GM21786 (cell line): ENCODE data around the gene NDOR1.

Source experiments
- ATAC-seq: cut with Tn5 transposase; IDR thresholded peaks from one replicate; pipeline ENCODE4 v1.9.1; 2021; ENCODE audit not compliant: unreplicated experiment

NDOR1 gene

DNA sequence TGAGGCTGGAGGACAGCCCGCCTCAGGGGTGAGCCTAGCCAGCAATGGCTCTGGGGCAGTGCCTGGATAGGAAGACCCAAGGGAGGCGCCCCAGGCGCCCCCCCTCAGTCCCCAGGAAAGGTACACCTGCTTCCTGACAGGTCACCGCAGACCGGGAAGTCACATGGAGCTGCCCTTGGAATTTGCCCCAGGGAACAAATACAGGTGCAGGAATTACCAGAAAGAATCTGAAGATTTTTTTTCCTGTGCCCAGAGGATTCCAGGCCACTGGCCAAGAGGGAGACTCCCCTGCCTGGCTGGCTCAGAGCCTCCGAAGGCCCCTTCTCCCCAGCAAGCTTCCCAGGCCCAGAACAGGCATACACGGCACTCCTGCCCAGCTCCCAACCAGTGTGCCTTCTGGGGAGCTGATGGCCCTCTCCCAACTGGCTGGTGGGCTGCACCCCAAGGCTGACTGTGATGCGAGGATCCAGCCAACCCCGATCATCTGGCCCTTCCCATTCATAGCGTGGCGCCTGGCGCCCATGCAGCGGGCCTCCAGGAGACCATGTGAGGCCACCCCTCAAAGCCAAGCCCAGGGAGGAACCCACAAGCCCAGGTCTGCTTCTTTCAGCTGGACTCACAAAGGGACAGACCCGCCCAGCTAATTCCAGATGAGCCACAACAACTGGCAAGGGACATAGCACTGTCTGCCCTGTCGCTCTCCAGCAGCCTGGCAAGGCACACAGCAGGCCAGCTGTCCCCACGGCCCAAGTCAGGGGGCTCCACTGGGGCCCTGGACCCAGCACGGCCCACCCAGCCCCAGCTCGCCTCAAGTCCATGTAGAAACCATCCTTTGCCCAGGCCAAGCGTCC is 7.2 kb upstream of the NDOR1 start:
- no peak for ATAC-seq

DNA sequence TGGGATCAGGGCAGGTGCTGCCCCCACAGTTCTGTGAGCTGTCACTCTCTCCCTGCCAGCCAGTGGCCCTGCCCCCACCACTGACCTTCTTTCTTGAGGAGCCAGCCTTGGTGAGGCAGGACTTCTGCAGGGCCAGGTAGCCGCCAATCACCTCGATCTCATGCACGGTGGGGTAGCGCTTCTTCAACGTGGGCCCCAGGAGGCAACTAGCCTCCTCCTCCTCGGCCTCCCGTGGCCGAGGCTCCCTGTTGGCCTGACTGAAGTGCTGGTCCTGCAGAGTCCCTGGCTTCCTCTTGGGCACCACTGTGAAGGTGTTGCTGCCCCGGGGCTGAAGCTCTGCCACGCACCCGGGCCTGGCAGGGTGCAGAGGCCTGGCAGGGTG is 6.6 kb upstream of the NDOR1 start:
- ATAC-seq = no peak

GRCh38 chr9:137199411-137200121 is 5.9 kb upstream of the NDOR1 start:
- ATAC-seq = no peak

GRCh38 chr9:137200311-137201204 is 4.9 kb upstream of the NDOR1 start, which contains the start of gene TPRN:
Gene TPRN, minus strand, starts transcription at chr9:137200741. Its CDS starts 30 bp downstream, at chr9:137200711.
- ATAC-seq = peak; percentile 91

GRCh38 chr9:137201205-137201868 is 4.2 kb upstream of the NDOR1 start:
- ATAC-seq = no peak

- ATAC-seq = no peak
Observed at GRCh38 chr9:137202966-137203365, 2.5 kb upstream of the NDOR1 start.

DNA sequence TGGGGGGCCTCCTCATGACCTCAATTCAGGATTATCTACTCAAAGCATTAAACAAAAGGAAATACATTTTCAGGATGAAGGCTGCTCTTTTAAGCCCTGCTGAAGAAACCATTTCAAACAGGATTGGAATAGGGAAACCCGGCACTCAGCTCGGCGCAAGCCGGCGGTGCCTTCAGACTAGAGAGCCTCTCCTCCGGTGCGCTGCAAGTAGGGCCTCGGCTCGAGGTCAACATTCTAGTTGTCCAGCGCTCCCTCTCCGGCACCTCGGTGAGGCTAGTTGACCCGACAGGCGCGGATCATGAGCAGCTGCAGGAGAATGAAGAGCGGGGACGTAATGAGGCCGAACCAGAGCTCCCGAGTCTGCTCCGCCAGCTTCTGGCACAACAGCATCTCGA is 772 bp upstream of the NDOR1 start:
- no peak for ATAC-seq

DNA sequence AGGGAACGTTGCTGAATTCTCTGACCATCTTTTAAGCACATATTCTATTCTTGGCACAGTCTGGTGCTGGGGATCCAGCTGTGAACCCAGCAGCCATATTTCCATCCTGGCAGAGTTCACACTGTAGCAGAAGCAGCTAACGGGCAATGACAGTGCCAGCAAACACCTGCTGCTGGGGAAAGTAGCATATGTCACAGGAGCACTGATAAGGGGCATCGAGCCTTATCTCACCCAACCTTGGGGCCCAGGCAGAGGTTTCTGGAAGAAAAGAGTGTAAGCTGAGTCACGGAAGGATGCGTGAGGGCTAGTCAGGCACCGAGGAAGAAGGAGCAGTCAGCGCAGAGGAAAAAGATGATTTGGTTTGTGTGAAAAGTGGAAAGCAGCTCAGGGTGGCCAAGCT is 1.1 kb downstream of the NDOR1 start:
- no peak for ATAC-seq

- no peak for ATAC-seq
Observed at GRCh38 chr9:137211532-137211931, 6.0 kb downstream of the NDOR1 start.

GRCh38 chr9:137212520-137212919 is 7.0 kb downstream of the NDOR1 start:
- no peak for ATAC-seq

- no peak for ATAC-seq
Observed at GRCh38 chr9:137213160-137214060, 7.9 kb downstream of the NDOR1 start.

- ATAC-seq = no peak
Observed at GRCh38 chr9:137214620-137215019, 9.1 kb downstream of the NDOR1 start.

GRCh38 chr9:137215196-137215986 is 9.9 kb downstream of the NDOR1 start:
- ATAC-seq = no peak

DNA sequence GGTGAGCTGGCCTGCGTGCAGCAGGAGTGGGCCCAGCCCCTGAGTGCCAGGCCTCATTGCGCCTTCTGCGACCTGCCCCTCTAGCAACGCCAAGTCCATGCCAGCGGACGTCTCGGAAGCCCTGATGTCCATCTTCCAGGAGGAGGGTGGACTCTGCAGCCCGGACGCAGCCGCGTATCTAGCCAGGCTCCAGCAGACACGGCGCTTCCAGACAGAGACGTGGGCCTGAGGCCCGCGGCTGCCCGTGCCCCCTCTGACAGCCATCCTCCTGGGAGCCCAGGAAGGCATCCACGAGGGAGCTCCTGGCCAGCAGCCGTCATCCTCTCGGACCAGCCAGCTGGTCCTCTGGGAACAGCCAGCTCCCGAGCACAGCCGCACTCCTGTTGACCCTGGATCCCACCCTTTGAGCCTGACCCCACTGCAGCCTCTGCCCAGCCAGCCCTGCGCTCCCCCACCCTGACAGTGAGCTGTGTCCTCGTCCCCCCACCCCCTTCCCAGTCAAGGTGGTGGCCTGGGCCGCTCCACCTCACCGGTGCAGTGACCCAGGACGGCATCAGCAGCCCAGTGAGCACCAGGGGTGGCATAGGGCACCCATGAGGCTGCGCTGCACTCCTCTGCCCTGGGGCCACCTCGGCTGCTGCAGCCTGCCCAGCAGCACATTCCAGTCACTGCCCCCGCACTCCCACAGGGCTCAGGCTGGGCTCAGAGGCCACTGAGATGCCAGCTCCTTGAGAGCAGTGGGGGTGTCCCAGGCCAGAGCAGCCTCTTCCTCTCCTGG is 10.9 kb downstream of the NDOR1 start:
- ATAC-seq = no peak

- no peak for ATAC-seq
Observed at GRCh38 chr9:137217276-137218211, 12.0 kb downstream of the NDOR1 start.

DNA sequence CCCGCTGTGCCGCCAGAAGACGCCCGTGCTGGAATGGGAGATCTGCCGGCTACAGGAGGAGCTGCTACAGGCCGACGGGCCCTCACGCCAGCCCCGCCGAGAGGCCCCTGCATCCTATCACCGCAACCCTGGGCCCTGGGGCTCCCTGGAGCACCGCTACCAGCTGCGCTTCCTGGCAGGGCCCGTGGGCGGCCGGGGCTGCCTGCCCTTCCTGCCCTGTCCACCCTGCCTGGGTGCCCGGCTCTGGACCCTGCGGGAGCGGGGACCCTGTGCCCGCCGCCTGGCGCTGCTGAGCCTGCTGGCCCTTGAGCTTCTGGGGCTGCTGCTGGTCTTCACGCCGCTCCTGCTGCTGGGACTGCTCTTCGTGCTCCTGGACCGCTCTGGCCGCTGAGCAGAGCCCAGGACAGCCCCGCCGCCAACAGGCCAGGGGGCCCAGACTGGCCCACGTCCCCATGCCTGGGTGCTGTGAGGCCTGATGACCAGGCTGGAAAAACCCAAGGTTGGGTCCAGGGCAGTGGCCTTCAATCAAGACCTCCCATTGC is 12.8 kb downstream of the NDOR1 start:
- ATAC-seq = no peak

GRCh38 chr9:137218754-137219271 is 13.3 kb downstream of the NDOR1 start:
- ATAC-seq = no peak
